GM18526 (cell line): ENCODE results near the gene ZNF142.

ENCODE experiments used
- POLR2A ChIP-seq: IDR thresholded peaks from 3 replicates; pipeline ENCODE4 v1.6.1; 2011; ENCODE audit not compliant: insufficient read length; ENCODE audit errors: extremely low read depth

ZNF142 gene

GRCh38 chr2:218622606-218623365, 36.6 kb downstream of the ZNF142 start:
- no peak for TF ChIP-seq POLR2A

- TF ChIP-seq POLR2A: no peak
Measured at GRCh38 chr2:218621007-218621406, 38.4 kb downstream of the ZNF142 start.

DNA sequence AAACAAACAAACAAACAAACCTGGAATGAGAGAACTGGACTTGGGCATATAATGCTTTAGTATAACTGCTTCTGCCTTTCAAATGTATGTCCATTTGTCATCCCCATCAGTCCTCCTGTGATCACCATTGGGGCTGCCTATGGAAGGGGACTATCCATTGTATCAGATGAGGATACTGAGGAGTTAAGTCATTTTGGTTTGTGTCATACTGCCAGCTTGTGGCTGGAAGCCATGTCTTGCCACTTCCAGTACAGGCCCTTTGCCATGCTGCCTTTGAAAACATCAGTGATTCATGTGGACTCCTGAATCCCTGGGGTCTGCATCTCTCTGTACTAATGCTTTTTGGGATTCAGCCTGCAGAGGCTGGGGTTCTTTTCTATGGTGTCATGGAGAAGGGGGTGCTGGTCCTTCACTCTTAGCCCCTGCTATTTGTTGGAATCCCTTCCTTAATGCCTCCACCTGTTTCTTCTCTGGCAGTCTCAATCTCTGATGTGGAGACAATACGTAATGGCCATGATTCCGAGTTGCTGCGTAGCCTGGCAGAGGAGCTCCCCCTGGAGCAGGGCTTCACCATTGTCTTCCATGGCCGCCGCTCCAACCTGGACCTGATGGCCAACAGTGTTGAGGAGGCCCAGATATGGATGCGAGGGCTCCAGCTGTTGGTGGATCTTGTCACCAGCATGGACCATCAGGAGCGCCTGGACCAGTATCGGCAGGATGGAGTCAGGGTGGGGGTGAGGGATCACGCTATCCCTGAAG, 41.1 kb downstream of the ZNF142 start:
- no peak for TF ChIP-seq POLR2A

DNA sequence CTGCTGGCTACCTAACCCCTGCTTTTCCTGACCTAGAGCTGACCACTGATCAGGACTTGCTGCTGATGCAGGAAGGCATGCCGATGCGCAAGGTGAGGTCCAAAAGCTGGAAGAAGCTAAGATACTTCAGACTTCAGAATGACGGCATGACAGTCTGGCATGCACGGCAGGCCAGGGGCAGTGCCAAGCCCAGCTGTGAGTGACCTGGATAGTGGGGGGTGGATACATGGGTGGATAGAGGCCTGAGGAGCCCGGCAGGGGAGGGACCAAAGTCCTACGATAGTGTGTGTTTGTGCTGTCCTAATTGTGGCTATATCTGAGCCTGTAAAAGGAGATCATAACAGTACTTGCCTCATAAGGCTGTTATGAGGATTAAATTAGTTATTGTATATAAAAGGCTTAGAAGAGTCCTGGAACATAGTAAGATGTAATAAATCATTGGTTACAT, 43.5 kb downstream of the ZNF142 start:
- TF ChIP-seq POLR2A: no peak

DNA sequence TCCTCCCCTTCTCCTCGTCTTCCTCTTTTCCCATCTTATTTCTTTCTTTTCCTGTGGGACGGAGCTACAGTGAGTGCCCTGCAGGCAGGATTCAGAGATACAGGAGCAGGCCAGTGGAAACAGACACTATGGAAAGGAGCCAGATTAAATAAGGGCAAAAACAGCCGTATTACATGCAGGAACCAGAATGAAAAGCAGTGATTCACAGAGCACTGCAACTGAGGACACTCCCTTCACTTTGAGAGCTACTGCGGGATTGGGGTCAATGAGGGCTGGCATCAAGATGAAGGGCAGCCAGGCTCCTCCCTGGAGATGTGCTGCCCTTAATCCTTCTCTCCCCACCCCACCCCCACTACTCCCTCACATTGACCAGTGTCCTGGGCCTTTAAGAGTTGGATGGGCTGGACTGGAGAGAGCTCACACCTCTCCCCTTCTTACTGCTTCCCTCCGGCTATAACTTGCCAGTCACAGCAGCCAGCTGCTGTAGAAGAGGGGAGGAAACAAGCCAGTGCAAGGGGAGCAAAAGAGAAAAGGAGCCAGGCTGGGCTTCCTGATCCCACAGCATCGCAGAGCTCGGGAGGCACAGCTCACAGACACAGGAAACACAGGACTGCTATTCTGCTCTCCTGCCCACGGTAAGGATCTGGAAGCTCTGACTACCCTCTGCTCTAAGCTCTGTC, 51.8 kb downstream of the ZNF142 start, which contains the start of gene PLCD4:
Gene PLCD4 (plus strand): TSS at position 464 of the 680 bp plus-strand sequence. CDS start 7,841 bp downstream, outside the sequence.
- TF ChIP-seq POLR2A: no peak

DNA sequence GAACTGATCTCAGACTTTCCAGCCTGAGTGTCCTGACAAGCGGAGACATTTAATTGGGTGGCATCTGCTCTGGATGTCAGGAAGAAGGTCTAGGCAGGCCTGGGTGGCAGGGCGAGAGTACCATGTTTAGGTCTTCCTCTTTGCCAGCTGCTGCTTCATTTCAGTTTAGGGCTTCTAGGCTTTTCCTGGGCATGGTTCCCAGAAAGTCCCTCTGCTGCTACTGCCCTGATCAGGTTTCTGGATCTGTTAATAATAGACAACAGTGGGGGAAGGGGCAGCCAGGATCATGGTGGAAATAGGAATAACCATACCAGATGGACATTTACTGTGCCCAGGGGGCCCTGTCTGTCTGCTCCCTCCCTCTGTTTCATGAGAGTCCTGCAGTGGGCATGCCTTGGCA, 54.0 kb downstream of the ZNF142 start:
- TF ChIP-seq POLR2A: no peak
